Trophoblast cell (in vitro differentiated cells and primary cell): ENCODE data around the gene ARF1.
A peak's percentile ranks its signal among the peaks of the same experiment; 100 is the strongest.

Experiments
- DNase-seq, 2 donors: peaks; one replicate each; pipeline ENCODE4 v3.0.0-alpha.2; 2016
- H2AFZ ChIP-seq: 2 replicates; pipeline ENCODE4 v1.6.1; 2013; ENCODE audit warnings: low read length, moderate library complexity, mild to moderate bottlenecking; ENCODE audit not compliant: insufficient read depth, poor library complexity
- H2AK5ac ChIP-seq: 2 replicates; pipeline ENCODE4 v1.6.1; 2013; ENCODE audit warnings: mild to moderate bottlenecking, low read length
- H2BK120ac ChIP-seq: 2 replicates; pipeline ENCODE4 v1.6.1; 2013; ENCODE audit warnings: low read length, mild to moderate bottlenecking, moderate library complexity; ENCODE audit not compliant: insufficient read depth, poor library complexity
- H2BK12ac ChIP-seq: 2 replicates; pipeline ENCODE4 v1.6.1; 2013; ENCODE audit warnings: mild to moderate bottlenecking, low read length, moderate library complexity
- H2BK5ac ChIP-seq: 2 replicates; pipeline ENCODE4 v1.6.1; 2013; ENCODE audit warnings: low read length, low read depth, moderate library complexity, mild to moderate bottlenecking; ENCODE audit not compliant: poor library complexity
- H3K14ac ChIP-seq: 2 replicates; pipeline ENCODE4 v1.6.1; 2013; ENCODE audit warnings: mild to moderate bottlenecking, low read length
- H3K18ac ChIP-seq: 2 replicates; pipeline ENCODE4 v1.6.1; 2013; ENCODE audit warnings: mild to moderate bottlenecking, low read length
- H3K23ac ChIP-seq: 2 replicates; pipeline ENCODE4 v1.6.1; 2013; ENCODE audit warnings: low read length
- H3K27ac ChIP-seq: 2 replicates; pipeline ENCODE4 v1.5.1; 2013; ENCODE audit warnings: low read depth, mild to moderate bottlenecking, inconsistent platforms, low read length, moderate library complexity
- H3K27me3 ChIP-seq: 2 replicates; pipeline ENCODE4 v1.6.1; 2013; ENCODE audit warnings: inconsistent platforms, mild to moderate bottlenecking, low read length, moderate library complexity; ENCODE audit not compliant: insufficient read depth
- H3K36me3 ChIP-seq, 2 experiments: 1 replicate in 1 of 2; 2 replicates in 1 of 2; pipeline ENCODE4 v1.6.1; 2013; ENCODE audit warnings: low read length in 2 of 2, mild to moderate bottlenecking in 2 of 2, moderate library complexity in 1 of 2; ENCODE audit not compliant: insufficient read depth in 2 of 2, control insufficient read depth in 1 of 2
- H3K4ac ChIP-seq: 2 replicates; pipeline ENCODE4 v1.6.1; 2013; ENCODE audit warnings: low read depth, mild to moderate bottlenecking, low read length, moderate library complexity
- H3K4me1 ChIP-seq, 2 experiments: 1 replicate in 1 of 2; 2 replicates in 1 of 2; pipeline ENCODE4 v1.6.1; 2013; ENCODE audit warnings: low read length in 2 of 2, mild to moderate bottlenecking in 2 of 2, moderate library complexity in 1 of 2; ENCODE audit not compliant: insufficient read depth in 2 of 2, control insufficient read depth in 1 of 2
- H3K4me2 ChIP-seq: 2 replicates; pipeline ENCODE4 v1.6.1; 2013; ENCODE audit warnings: inconsistent platforms, mild to moderate bottlenecking, low read length, moderate library complexity
- H3K4me3 ChIP-seq: 2 replicates; pipeline ENCODE4 v1.5.1; 2013; ENCODE audit warnings: mild to moderate bottlenecking, low read depth, low read length, inconsistent platforms
- H3K79me1 ChIP-seq: one replicate; pipeline ENCODE4 v1.6.1; 2013; ENCODE audit warnings: low read length
- H3K79me2 ChIP-seq: 2 replicates; pipeline ENCODE4 v1.6.1; 2013; ENCODE audit warnings: low read length, mild to moderate bottlenecking; ENCODE audit not compliant: control insufficient read depth, insufficient read depth, poor library complexity
- H3K9ac ChIP-seq: 2 replicates; pipeline ENCODE4 v1.6.1; 2013; ENCODE audit warnings: mild to moderate bottlenecking, low read length
- H3K9me3 ChIP-seq: 2 replicates; pipeline ENCODE4 v1.6.1; 2013; ENCODE audit warnings: low read depth, mild to moderate bottlenecking, control low read depth, inconsistent platforms, low read length; ENCODE audit not compliant: insufficient read depth
- H4K12ac ChIP-seq: 2 replicates; pipeline ENCODE4 v1.6.1; 2013; ENCODE audit warnings: low read depth, mild to moderate bottlenecking, low read length, moderate library complexity
- H4K8ac ChIP-seq: 2 replicates; pipeline ENCODE4 v1.6.1; 2013; ENCODE audit warnings: low read depth, mild to moderate bottlenecking, low read length, moderate library complexity
- H4K91ac ChIP-seq: one replicate; pipeline ENCODE4 v1.6.1; 2013; ENCODE audit warnings: low read depth, mild to moderate bottlenecking, low read length, moderate library complexity
- WGBS: extraction: QIAGEN DNeasy Blood & Tissue Kit; methylation state at CpG from one replicate; pipeline ENCODE4 v1.1.7; 2013; ENCODE audit warnings: missing lambda C conversion rate; ENCODE audit not compliant: insufficient read length, insufficient coverage; ENCODE audit errors: extremely low coverage; 5-methylcytosine and 5-hydroxymethylcytosine counted together

Gene ARF1

DNA sequence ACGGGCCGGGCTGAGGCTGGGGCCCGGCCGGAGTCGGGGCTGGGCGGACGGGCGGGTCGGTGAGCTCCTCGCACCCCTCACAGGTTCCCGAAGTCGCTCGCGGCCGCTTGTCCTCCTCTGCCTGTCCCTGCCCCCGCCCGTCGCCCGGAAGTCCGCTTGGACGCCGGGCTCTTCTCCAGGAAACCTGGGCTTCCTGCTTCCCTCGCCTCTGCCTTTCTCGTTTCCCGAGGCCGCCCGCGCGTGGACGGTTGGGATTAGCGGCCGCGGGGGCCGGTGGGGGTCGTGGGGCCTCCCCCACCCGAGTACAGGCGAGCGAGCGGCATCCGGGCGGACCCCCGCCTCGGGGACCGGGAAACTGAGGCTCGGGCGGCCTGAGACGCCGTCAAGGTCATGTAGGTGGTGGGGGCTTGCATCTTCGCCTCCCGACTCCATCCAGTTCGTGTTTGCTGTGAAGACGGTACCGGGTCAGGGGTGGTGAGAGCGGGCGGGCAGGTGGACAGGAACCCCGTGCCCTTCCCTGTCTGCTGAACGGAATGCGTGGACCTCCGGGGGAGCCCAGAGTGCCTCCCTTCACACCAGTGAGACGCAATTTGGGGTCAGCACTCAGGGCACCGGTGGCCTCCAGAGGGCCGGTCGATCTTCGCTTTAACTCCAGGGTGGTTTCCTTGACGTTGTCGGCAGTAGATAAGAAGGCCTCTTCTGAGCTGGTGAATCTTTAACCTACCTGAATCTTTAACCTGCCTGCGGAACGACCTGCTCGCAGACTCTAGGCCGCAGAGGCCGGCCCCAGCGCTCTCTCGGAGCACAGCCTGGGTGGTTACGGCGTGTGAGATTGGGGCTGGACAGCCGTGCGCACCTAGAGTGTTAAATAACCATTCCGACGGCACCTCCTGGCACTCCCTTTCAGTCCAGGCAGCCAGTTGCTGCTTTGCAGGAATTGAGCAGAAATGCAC is 686 bp downstream of the ARF1 start:
- Histone ChIP-seq H3K36me3 (peaks cover 8 to 12% of the 10 kb centered on the region in 2 experiments), H3K18ac (peak overlapping the region; percentile 79), H3K4me3 (peak overlapping the region; percentile 96), H2BK5ac (peak overlapping the region; percentile 89), H4K12ac (peak overlapping the region; percentile 98), H3K4me2 (peak overlapping the region; percentile 90), H3K79me2 (peaks cover 50% of the 10 kb centered on the region), H2BK120ac (peak overlapping the region; percentile 92), H3K9me3 (no peaks in the 10 kb centered on the region), H3K4me1 (peaks cover 21 to 40% of the 10 kb centered on the region in 2 experiments), H4K8ac (peak overlapping the region; percentile 92), H3K27me3 (peaks cover 3% of the 10 kb centered on the region), H3K79me1 (peaks cover 15% of the 10 kb centered on the region), H2AK5ac (peak overlapping the region; percentile 92), H3K9ac (peak overlapping the region; percentile 83), H4K91ac (peak overlapping the region; percentile 95), H2BK12ac (no peak overlapping the region), H3K4ac (peak overlapping the region; percentile 100), H3K27ac (peak overlapping the region; percentile 78), H2AFZ (peak overlapping the region; percentile 68), H3K23ac (no peak overlapping the region), H3K14ac (peak overlapping the region; percentile 94)
- no CpG with 5 or more reads among the region's 79 CpGs for WGBS
- DNase-seq: peak in 1 of 2 donors; percentile 37

DNA sequence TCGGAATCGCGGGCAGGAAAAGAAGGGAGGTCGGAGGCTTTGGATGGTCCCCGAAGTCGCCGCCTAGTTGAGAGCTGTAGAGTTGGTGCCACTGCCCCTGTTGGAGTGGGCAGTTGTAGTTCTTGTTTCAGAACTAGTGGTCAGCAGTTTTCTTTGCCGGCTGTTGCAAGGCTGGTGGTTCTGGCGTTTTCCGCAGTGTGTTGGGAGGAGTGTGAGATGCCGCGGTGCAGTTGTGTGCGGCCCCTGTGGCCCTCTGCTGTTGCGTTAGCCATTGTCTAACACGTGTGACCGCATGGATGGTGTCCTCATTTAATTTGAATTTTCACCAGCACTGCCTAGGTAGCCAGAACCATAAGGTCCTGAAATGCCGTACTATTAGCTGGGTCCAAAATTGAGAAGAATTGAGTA is 1.4 kb downstream of the ARF1 start:
- Histone ChIP-seq H3K79me1 (peaks cover 15% of the 10 kb centered on the region), H2BK12ac (no peak overlapping the region), H2AFZ (no peak overlapping the region), H3K27ac (peak overlapping the region; percentile 14), H3K9me3 (no peaks in the 10 kb centered on the region), H4K91ac (peak overlapping the region; percentile 95), H3K14ac (peak overlapping the region; percentile 94), H2AK5ac (no peak overlapping the region), H3K4me2 (peak overlapping the region; percentile 90), H3K18ac (no peak overlapping the region), H3K79me2 (peaks cover 55% of the 10 kb centered on the region), H4K12ac (peak overlapping the region; percentile 98), H2BK5ac (no peak overlapping the region), H3K23ac (peak overlapping the region; percentile 52), H3K4ac (peak overlapping the region; percentile 100), H3K36me3 (peaks cover 13 to 17% of the 10 kb centered on the region in 2 experiments), H3K9ac (peak overlapping the region; percentile 83), H3K4me1 (peaks cover 25 to 45% of the 10 kb centered on the region in 2 experiments), H2BK120ac (no peak overlapping the region), H4K8ac (peak overlapping the region; percentile 92), H3K4me3 (peak overlapping the region; percentile 96), H3K27me3 (peaks cover 2% of the 10 kb centered on the region)
- peak in 1 of 2 donors; percentile 42 for DNase-seq
- no CpG with 5 or more reads among the region's 17 CpGs for WGBS

DNA sequence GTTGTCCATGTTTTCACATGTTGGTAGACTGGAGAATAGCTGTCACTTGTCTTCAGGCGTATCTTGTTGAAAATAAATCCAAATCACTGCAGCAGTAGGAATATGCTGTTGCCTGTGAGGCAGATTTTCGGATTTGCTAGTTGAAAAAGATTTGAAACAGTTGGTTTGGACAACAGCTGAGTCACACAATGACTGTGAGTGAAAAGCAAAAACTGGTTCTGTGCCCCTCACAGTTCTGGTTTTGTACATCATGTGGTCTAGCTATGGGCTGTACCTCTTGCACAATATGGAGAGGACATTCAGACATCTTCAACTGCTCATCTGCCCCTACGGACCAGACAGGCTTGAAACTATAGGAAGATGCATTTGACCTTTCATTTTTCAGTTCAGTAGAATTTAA is 1.8 kb downstream of the ARF1 start:
- Histone ChIP-seq H3K9ac (no peak overlapping the region), H3K4ac (peak overlapping the region; percentile 100), H3K18ac (no peak overlapping the region), H3K79me1 (peaks cover 15% of the 10 kb centered on the region), H3K27me3 (no peaks in the 10 kb centered on the region), H3K23ac (peak overlapping the region; percentile 52), H3K4me1 (peaks cover 29 to 50% of the 10 kb centered on the region in 2 experiments), H4K12ac (no peak overlapping the region), H2BK5ac (no peak overlapping the region), H3K14ac (no peak overlapping the region), H3K27ac (peak overlapping the region; percentile 14), H3K4me3 (no peak overlapping the region), H3K36me3 (peaks cover 17% of the 10 kb centered on the region in 2 experiments), H2AK5ac (no peak overlapping the region), H3K79me2 (peaks cover 59% of the 10 kb centered on the region), H2AFZ (no peak overlapping the region), H2BK12ac (no peak overlapping the region), H4K91ac (no peak overlapping the region), H4K8ac (no peak overlapping the region), H3K4me2 (peak overlapping the region; percentile 90), H3K9me3 (no peaks in the 10 kb centered on the region), H2BK120ac (no peak overlapping the region)
- WGBS: no CpG with 5 or more reads among the region's 3 CpGs
- peak; percentile 77 to 86 for DNase-seq

DNA sequence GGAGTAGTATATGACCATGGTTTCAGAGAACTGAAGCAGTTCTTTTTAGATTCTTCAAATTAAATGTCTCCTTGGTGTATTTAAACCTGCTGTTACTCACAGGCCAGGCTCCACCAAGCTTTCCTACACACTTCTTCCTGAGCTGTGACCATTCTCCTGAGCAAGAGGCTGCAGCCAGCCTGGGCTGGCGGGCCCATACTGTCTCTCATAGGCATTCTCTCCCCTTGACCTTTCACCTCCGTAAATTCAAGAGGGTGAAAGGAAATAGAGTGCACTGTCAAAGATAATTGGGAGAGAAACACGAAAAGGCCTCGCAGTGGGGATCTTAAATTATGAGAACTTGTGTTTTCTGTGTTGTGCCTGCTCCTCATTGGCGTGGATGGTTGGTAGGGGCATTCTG is 2.3 kb downstream of the ARF1 start:
- Histone ChIP-seq H3K23ac (no peak overlapping the region), H3K4me2 (peak overlapping the region; percentile 90), H2AFZ (no peak overlapping the region), H3K9ac (no peak overlapping the region), H3K18ac (no peak overlapping the region), H3K14ac (no peak overlapping the region), H4K91ac (no peak overlapping the region), H4K12ac (no peak overlapping the region), H2BK120ac (no peak overlapping the region), H3K9me3 (no peaks in the 10 kb centered on the region), H3K27ac (no peak overlapping the region), H3K4ac (peak overlapping the region; percentile 100), H3K79me2 (peaks cover 64% of the 10 kb centered on the region), H3K27me3 (no peaks in the 10 kb centered on the region), H4K8ac (no peak overlapping the region), H3K36me3 (peaks cover 17 to 19% of the 10 kb centered on the region in 2 experiments), H2BK12ac (no peak overlapping the region), H2AK5ac (no peak overlapping the region), H2BK5ac (no peak overlapping the region), H3K4me1 (peaks cover 32 to 53% of the 10 kb centered on the region in 2 experiments), H3K4me3 (no peak overlapping the region), H3K79me1 (peaks cover 15% of the 10 kb centered on the region)
- WGBS: no CpG with 5 or more reads among the region's 5 CpGs
- DNase-seq: no peak
